ENCODE measurements around the gene USO1.
"Not testable (repeated sequence)": the region's sequence is repeated elsewhere in the genome, so short reads cannot be mapped to it uniquely, and the experiment has no call there.

The USO1 gene

DNA sequence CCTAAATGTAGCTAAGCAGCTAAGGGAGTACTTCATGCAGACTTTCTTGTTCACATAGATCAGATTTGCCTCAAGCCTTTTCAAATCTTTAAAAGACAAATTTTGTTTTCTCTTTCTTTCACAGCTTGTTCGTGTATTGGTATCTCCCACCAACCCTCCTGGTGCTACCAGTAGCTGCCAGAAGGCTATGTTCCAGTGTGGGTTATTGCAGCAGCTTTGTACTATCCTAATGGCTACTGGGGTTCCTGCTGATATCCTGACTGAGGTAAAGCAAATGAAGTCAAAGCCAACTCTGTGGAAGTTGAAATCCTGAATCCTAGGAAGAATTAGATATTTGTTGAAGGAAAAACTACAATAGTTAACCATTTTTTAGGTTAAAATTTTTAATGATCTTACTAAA lies 62.6 kb downstream of the USO1 start:
- Mint-ChIP-seq H3K9me3 (no peaks in the 10 kb centered on the region), H3K27me3 (ENCODE audit: low read depth, poor library complexity) (no peaks in the 10 kb centered on the region), H3K27ac (no peak overlapping the region), H3K4me3 (no peak overlapping the region), H3K4me1 (no peaks in the 10 kb centered on the region), H3K36me3 (ENCODE audit: low read depth) (peaks cover 52% of the 10 kb centered on the region)
- TF ChIP-seq, protein P1, sequence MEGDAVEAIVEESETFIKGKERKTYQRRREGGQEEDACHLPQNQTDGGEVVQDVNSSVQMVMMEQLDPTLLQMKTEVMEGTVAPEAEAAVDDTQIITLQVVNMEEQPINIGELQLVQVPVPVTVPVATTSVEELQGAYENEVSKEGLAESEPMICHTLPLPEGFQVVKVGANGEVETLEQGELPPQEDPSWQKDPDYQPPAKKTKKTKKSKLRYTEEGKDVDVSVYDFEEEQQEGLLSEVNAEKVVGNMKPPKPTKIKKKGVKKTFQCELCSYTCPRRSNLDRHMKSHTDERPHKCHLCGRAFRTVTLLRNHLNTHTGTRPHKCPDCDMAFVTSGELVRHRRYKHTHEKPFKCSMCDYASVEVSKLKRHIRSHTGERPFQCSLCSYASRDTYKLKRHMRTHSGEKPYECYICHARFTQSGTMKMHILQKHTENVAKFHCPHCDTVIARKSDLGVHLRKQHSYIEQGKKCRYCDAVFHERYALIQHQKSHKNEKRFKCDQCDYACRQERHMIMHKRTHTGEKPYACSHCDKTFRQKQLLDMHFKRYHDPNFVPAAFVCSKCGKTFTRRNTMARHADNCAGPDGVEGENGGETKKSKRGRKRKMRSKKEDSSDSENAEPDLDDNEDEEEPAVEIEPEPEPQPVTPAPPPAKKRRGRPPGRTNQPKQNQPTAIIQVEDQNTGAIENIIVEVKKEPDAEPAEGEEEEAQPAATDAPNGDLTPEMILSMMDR (IDR thresholded peaks at IDR 0.05) = no peak
- DNase-seq = no peak

GRCh38 chr4:75790024-75790423 lies 65.6 kb downstream of the USO1 start:
- no peaks in the 10 kb centered on the region for H3K9me3 Mint-ChIP-seq
- H3K4me3 Mint-ChIP-seq = no peak overlapping the region
- TF ChIP-seq, protein P1 (IDR thresholded peaks at IDR 0.05) = no peak
- DNase-seq = no peak
- no peaks in the 10 kb centered on the region for H3K4me1 Mint-ChIP-seq
- H3K36me3 Mint-ChIP-seq (ENCODE audit: low read depth) = peaks cover 61% of the 10 kb centered on the region
- no peak overlapping the region for H3K27ac Mint-ChIP-seq
- H3K27me3 Mint-ChIP-seq (ENCODE audit: low read depth, poor library complexity) = no peaks in the 10 kb centered on the region

- no peaks in the 10 kb centered on the region for H3K4me1 Mint-ChIP-seq
Observed at GRCh38 chr4:75800972-75801371, 76.6 kb downstream of the USO1 start.

GRCh38 chr4:75806035-75806434 lies 81.7 kb downstream of the USO1 start:
- not testable (repeated sequence) for H3K4me1 Mint-ChIP-seq; H3K27ac Mint-ChIP-seq; H3K27me3 Mint-ChIP-seq (ENCODE audit: low read depth, poor library complexity); H3K9me3 Mint-ChIP-seq; H3K4me3 Mint-ChIP-seq; DNase-seq
- H3K36me3 Mint-ChIP-seq (ENCODE audit: low read depth) = peaks cover 50% of the 10 kb centered on the region

More at GRCh38 chr4:75800972-75801371, 76.6 kb downstream of the USO1 start:
- H3K36me3 Mint-ChIP-seq (ENCODE audit: low read depth) = peaks cover 51% of the 10 kb centered on the region
- no peak overlapping the region for H3K4me3 Mint-ChIP-seq
- H3K27ac Mint-ChIP-seq = no peak overlapping the region
- no peaks in the 10 kb centered on the region for H3K9me3 Mint-ChIP-seq
- DNase-seq = no peak
- TF ChIP-seq, protein P1 (IDR thresholded peaks at IDR 0.05) = no peak
- no peaks in the 10 kb centered on the region for H3K27me3 Mint-ChIP-seq (ENCODE audit: low read depth, poor library complexity)

- H3K27me3 Mint-ChIP-seq (ENCODE audit: low read depth, poor library complexity) = no peaks in the 10 kb centered on the region
- H3K36me3 Mint-ChIP-seq (ENCODE audit: low read depth) = peaks cover 26% of the 10 kb centered on the region
- no peak for DNase-seq
- no peaks in the 10 kb centered on the region for H3K9me3 Mint-ChIP-seq
- H3K4me1 Mint-ChIP-seq = no peaks in the 10 kb centered on the region
- H3K27ac Mint-ChIP-seq = no peak overlapping the region
- TF ChIP-seq, protein P1 (IDR thresholded peaks at IDR 0.05) = no peak
- no peak overlapping the region for H3K4me3 Mint-ChIP-seq
Observed at GRCh38 chr4:75817901-75818300, 93.5 kb downstream of the USO1 start.

GRCh38 chr4:75819121-75819520 lies 94.7 kb downstream of the USO1 start:
- H3K4me3 Mint-ChIP-seq = no peak overlapping the region
- no peaks in the 10 kb centered on the region for H3K4me1 Mint-ChIP-seq
- TF ChIP-seq, protein P1 (IDR thresholded peaks at IDR 0.05) = no peak

More at GRCh38 chr4:75819121-75819520, 94.7 kb downstream of the USO1 start:
- Mint-ChIP-seq H3K36me3 (ENCODE audit: low read depth) (peaks cover 20% of the 10 kb centered on the region), H3K27me3 (ENCODE audit: low read depth, poor library complexity) (no peaks in the 10 kb centered on the region), H3K27ac (no peak overlapping the region), H3K9me3 (no peaks in the 10 kb centered on the region)
- DNase-seq = no peak

Measured in nephron progenitor cell (in vitro differentiated cells).